DOHH2 (cell line): ENCODE data around the gene TNFAIP2.

Experiments used
- EZH2phosphoT487 ChIP-seq: fragments of 200-600 bp; sonication (generic); IDR thresholded peaks from 2 replicates; pipeline ENCODE4 v1.6.1; 2017; ENCODE audit warnings: borderline replicate concordance, mild to moderate bottlenecking, antibody characterized with exemption, low read length, moderate library complexity, mixed read lengths
- TF ChIP-seq, protein P1 (sequence below): fragments of 200-600 bp; sonication (generic); IDR thresholded peaks from one replicate; pipeline ENCODE4 v1.5.1; 2014; ENCODE audit warnings: antibody characterized with exemption, mild to moderate bottlenecking, low read depth, low read length; ENCODE audit not compliant: poor library complexity, severe bottlenecking

GRCh38 chr14:103144085-103144484 lies 20.8 kb downstream of the TNFAIP2 start:
- TF ChIP-seq, protein P1, sequence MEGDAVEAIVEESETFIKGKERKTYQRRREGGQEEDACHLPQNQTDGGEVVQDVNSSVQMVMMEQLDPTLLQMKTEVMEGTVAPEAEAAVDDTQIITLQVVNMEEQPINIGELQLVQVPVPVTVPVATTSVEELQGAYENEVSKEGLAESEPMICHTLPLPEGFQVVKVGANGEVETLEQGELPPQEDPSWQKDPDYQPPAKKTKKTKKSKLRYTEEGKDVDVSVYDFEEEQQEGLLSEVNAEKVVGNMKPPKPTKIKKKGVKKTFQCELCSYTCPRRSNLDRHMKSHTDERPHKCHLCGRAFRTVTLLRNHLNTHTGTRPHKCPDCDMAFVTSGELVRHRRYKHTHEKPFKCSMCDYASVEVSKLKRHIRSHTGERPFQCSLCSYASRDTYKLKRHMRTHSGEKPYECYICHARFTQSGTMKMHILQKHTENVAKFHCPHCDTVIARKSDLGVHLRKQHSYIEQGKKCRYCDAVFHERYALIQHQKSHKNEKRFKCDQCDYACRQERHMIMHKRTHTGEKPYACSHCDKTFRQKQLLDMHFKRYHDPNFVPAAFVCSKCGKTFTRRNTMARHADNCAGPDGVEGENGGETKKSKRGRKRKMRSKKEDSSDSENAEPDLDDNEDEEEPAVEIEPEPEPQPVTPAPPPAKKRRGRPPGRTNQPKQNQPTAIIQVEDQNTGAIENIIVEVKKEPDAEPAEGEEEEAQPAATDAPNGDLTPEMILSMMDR, result no peak
- TF ChIP-seq EZH2phosphoT487, result no peak
